EL (cell line): Measurements from ENCODE around the gene GULP1.
A peak's percentile ranks its signal among the peaks of the same experiment; 100 is the strongest.

Source experiments
- DNase-seq: peaks from one replicate; pipeline ENCODE4 v3.0.0-alpha.2; 2016

The GULP1 gene

DNA sequence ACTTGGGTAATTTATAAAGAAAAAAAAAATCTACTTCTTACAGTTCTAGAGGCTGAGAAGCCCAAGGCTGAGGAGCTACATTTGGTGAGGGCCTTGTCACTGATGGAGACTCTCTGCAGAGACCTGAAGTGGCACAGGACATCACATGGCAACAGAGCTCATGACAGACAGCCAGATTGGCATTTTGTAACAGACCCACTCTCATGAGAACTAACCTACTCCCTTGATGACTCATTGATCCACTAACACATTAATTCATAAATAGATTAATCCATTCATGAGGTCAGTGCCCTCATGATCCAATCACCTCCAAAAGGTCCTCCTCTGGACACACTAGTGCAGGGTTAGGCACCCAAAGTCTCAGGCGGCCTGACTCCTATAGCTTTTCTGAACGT lies 318.4 kb downstream of the GULP1 start:
- DNase-seq = no peak

DNA sequence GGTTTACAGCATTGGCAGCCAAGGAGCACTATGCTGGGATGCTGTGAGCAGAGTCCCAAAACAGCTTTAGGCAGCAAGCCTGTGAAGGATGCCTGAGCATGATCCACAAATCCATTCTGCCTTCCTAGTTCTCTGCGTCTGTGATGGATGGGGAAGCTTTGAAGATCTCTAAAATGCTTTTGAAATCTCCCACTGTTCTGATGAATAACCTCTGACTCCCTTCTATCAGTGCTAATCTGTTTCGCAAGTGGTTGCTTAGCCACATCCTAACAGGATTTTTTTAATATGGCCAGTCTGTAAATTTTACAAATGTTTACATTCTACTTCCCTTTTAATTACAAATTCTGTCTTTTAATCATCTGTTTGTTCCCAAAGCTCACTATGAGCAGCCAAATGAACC lies 319.2 kb downstream of the GULP1 start:
- DNase-seq = no peak

DNA sequence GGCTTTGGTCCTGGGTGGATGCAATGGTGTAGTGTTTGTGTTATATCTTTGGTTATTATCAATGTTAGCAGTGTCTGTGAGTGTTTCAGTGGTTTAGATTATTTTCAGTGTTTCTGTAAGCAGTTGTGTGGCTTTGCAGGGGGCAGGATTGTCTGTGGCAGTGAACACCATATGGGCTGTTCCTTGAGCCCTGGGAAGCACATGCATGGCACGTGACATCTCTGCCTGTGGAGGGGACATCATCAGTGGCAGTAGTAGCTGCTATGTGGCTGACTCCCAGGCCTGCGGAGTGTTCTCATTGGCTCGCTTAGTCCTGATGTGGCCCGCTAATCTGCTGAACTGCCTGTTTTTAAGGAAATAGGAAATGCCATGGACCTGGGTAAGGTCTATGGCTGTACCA lies 327.5 kb downstream of the GULP1 start:
- no peak for DNase-seq

DNA sequence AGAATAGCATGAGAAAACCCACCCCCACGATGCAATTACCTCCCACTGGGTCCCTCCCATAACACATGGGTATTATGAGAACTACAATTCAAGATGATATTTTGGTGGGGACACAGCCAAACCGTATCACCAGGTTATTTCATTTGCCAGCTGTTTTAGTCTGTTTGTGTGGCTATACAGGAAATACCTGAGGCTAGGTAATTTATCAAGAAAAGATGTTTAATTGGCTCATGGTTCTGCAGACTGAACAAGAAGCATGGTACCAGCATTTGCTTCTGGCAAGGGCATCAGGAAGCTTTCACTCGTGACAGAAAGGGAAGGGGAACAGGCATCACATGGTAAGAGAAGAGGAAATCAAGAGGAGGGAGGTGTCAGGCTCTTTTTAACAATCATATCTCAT lies 329.2 kb downstream of the GULP1 start:
- no peak for DNase-seq

DNA sequence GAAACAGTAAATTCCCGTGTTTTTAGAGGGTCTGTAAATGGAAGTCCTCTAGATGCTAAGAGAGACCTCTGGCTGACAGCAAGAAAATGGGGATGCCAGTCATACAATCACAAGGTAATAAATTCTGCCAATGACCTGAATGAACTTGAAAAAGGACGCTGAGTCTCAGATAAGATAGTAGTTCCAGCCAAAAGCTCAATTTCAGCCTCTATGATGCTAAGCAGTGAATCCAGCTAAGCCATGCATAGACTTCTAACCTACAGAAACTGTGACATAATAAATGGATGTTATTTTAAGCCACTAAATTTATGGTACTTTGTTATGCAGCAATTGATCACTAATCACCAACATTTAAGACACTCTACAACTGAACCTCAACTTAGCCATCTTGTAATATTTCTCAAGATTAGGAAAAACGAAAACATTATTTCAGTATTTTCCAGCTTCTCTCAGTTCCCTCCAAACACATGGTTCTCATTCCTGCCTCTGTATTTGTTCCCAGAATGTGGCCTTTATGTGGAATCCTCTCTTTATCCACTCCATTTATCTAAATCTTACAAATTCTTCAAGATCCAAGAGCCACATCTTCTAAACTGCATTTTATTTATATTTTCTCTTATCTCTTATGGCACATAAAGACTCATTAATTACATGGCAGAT lies 331.1 kb downstream of the GULP1 start:
- DNase-seq = no peak

DNA sequence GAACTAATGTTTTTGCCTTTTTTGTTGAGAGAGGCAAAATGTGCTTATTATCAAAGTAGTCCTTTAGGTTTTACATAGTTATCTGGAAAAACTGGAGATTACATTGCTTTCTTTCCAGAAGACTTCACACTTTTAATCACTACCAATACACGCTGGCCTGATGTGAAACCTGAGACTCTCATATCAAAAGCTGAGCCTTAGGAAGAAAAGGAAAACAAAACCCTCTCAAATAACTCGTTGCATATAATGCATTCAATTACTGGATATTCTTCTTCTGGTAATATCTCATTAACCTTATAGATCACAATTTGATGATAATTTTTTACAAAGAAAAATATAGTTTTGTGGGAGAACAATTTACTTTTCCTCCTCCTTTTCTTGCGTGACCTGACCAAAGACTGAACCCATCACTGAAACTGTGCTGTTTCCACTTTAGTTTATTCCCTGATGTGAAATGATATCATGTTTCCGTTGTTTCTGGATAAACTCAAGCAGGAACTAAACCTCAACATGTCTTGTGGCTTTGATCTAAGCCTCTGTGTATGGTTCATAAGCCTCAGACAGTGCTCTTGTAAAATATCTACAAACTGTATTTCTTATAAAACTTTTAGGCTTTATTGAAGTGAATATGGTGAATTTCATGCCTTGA lies 332.4 kb downstream of the GULP1 start:
- peak; percentile 12 for DNase-seq

DNA sequence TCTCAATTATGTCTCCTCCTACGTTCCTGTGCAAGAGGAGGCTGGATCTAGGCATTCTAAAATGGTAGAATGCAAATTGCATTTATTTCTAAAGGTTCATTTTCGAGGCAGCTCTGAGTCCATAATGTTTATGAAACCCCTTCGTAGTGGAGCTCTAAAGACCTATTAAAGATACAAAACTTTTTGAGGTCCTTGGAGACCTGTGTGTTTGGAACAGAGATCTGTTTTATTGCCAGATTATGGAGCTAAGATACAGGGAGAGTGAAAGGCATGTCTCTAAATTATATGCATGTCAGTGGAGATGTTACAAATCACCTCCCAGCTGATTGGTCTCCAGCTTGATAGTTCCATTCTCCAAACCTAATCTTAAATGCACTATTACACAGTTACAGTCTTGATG lies 335.8 kb downstream of the GULP1 start:
- DNase-seq = no peak

DNA sequence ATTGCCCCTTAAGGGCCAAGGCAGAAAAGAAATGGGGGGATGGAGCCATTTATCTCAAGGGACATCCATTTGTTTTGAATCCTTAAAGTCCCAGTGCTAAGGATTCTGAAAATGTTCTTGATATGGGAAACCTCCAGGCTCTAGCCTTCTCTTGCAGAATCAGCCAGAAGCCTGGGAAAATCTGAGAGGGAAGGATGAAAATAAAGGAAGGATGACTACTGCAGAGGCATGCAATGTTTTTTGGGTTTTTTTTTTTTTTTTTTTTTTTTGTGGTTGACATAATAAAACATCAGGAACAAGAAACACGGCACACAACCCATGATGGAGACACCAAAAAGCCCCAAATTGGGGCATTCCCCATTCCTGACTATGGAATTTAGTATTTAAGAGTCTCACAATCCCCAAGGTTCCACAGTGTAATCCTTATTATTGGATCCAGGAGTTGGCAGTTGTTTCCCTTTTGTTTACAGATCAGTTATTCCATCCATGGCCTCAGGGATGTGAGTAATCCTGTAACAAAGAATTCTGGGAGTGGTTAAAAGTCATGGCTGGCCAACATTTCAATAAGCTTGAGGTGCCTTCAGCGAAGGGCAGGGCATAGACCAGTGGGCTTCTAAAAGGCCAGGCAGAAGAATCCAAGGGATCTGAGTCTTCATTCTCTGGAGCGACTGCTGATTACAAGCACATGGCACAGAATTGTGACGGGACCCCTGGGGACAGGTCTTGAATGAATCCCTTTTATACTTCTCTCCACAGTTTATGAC lies 337.5 kb downstream of the GULP1 start:
- DNase-seq = peak; percentile 81

DNA sequence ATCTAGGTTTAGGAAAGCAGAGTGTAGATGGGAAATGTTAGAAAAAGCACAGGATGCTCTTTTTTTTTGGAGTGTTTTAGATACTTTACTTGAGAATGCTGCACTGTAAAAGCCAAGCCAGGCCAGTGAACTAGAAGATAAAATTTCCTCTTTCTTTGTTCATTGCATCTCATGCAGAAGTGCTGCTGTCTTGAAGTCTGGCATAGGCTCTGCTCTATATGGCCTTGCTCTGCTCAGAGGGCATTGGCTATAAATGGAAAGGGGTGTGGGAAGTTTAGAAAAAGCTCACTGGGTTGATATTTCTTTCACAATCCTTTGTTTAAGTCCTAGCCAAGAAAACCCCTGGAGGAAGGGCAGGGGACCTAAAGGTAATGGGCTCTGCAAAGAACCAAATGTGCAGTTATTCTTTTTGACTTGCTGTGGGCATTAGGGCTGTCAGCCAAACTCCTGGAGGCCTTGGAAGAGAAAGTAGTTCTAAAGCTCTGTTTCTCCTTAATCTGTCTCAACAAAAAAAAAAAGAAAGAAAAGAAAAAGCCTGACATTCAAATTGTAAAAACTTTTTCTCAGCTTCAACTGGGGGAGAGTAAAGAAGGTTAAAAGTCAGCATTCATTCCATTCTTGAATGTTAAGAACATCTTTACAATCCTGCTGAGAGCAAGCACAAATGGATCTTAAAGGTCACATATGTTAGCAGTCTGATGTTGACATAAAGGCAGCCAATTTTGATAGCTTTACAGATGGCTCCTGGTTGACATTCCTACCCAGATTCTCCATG lies 338.3 kb downstream of the GULP1 start:
- peak; percentile 57 for DNase-seq

DNA sequence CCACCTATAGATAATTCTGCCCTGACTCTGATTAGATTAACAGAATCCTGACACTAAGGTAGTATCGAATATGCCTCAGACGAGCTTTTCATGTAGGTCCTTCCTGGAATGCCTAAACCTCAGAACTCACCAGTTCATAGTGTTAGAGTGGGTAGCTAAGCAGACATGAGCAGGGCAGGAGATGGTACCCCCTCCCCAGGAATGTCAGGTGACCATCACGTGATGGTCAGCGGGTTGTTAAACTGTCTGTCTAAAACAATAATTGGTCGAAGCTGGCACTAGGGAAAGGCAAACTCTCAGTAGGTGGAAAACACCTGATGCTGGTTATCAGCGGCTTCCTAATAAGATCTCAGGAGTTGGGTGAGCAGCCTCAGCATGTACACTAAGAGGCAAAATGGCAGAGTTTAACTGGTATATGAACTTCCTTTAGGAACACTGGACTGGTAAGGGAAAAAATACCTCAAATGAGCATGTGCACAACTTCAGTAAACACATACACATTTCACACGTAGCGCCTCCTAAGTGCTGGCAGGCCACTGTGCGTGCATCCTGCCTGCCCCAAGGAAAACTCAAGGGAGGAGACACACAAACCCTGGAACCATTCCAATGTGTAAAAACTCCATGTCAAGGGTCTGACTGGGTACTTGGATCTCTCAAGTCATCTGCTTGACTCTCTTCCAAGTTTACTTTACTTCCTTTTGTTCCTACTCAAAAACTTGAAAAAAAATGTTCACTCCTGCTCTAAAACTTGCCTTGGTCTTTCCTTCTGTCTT lies 339.5 kb downstream of the GULP1 start:
- no peak for DNase-seq

DNA sequence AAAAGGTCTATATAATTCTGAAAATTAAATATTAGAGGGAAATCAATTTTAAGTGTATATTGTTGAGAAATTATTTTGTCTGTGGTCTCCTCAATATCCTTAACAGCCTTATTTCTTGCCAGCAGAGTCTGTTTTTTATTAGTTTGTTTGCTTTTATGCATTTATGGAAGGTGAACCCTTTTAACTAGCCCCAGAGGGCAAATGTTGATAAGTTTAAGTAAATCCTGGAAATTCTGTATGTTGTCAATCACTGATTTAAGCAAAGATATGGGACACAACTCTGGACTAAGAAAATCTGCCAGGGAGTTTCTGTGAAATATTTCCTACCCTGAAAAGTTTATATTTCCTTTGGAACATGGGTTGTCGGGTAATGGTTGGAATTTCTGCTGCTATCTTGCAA lies 343.0 kb downstream of the GULP1 start:
- DNase-seq = no peak
